MM.1S (cell line): ENCODE data around the gene ADCK1.

Source experiments
- CTCF ChIP-seq: fragments of 300-600 bp; sonication (generic); IDR thresholded peaks from 2 replicates; pipeline ENCODE4 v1.5.1; 2016; ENCODE audit warnings: antibody characterized with exemption, low read length, mixed read lengths
- EZH2 ChIP-seq: fragments of 300-600 bp; sonication (generic); optimal IDR thresholded peaks from 2 replicates; pipeline ENCODE3; 2017; ENCODE audit warnings: low read depth, mild to moderate bottlenecking, antibody characterized with exemption, low read length, mixed read lengths

GRCh38 chr14:77825895-77826519 is 26.1 kb downstream of the ADCK1 start:
- no peak for TF ChIP-seq CTCF
- no peak for TF ChIP-seq EZH2
